OCI-M1 (cell line): Measurements from ENCODE around the gene TST.

Experiments used
- DNase-seq: peaks from one replicate; lab custom pipeline; 2025; lab: John Stamatoyannopoulos, UW

Gene TST

GRCh38 chr22:37032134-37032534 is 12.9 kb upstream of the TST start:
- DNase-seq = no peak

- no peak for DNase-seq
Measured at GRCh38 chr22:37030560-37031281, 11.5 kb upstream of the TST start.

DNA sequence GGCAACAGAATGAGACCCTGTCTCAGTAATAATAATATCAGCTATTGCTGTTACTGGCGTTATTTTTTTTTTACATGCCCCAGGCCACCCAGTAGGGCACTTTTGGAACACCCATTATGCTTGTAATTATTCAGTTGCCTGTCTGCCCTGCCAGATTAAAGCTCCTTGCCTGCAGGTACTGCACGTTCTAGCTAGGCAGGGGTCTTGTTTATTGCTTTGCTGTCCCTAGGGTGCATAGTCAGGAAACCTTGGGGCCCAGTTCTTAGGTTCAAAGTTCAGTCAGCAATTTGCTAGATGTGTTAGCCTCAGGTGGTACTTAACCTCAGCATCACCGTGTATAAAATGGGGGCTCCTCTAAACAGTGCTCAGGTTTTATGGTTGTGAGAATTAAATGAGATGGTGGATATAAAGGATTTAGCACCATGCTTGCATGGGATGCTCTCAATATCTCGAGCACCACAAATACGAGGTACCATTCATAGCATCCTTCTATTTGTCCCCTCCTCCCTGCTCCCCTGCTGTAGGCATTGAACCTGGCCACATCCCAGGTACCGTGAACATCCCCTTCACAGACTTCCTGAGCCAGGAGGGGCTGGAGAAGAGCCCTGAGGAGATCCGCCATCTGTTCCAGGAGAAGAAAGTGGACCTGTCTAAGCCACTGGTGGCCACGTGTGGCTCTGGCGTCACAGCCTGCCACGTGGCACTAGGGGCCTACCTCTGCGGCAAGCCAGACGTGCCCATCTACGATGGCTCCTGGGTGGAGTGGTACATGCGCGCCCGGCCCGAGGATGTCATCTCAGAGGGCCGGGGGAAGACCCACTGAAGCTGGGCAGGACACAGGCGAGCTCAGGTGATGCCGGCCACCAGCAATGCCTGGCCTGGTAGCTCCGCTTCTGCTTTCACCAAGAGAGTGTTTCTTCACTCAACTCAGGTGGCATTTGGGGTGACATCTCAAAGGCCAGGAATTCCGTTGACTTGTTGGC is 9.7 kb upstream of the TST start:
- DNase-seq = no peak

- no peak for DNase-seq
Measured at GRCh38 chr22:37027556-37027955, 8.3 kb upstream of the TST start.

- DNase-seq = no peak
Measured at GRCh38 chr22:37026325-37026724, 7.1 kb upstream of the TST start.

GRCh38 chr22:37025500-37026070 is 6.3 kb upstream of the TST start:
- no peak for DNase-seq

GRCh38 chr22:37024339-37025157 is 5.3 kb upstream of the TST start:
- DNase-seq = no peak

DNA sequence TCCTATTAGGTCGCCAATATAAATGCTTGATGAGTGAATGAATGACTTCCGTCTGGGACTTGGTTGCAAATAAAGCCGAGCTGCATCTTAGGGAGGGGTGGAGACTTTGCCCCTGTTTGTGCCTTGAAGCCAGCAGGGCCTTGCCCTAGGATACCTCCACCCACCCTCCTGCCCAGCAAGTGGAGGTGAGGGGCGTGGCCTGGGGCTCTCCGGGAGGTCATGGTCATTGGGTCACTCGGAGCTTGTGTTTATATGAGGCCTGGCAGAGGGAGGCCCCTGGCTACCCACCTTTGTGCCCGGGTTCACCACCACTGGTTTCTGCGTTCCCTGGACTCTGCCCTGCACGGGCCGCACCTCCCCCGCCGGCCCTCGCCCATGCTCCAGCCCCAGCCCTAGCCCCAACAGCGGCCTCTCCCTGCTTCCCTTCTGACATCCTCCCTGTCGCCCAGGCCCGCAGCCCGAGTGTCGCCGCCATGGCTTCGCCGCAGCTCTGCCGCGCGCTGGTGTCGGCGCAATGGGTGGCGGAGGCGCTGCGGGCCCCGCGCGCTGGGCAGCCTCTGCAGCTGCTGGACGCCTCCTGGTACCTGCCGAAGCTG is 4.6 kb upstream of the TST start:
- no peak for DNase-seq

- DNase-seq = no peak
Measured at GRCh38 chr22:37022483-37023337, 3.5 kb upstream of the TST start.

- DNase-seq = peak; percentile 58
Measured at GRCh38 chr22:37021710-37022482, 2.6 kb upstream of the TST start.

GRCh38 chr22:37021041-37021440 is 1.8 kb upstream of the TST start:
- DNase-seq = no peak

DNA sequence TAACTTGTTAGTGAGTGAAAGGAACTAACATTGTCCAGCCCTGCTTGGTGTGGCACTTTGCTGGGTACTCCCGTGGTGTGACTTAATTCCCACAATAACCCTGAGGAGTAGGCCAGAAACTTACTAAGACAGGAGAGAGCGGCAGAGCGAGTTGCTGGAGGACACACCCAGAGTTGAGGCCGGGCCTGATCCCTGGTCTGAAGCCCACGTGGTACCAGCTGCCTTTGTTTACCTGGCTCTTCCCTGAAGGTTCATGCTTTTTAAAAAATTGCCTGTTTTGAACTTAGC is 889 bp upstream of the TST start:
- peak; percentile 64 for DNase-seq

- peak; percentile 39 for DNase-seq
Measured at GRCh38 chr22:37018815-37019308, 385 bp downstream of the TST start.

- DNase-seq = no peak
Measured at GRCh38 chr22:37018086-37018814, 997 bp downstream of the TST start.

- DNase-seq = no peak
Measured at GRCh38 chr22:37017356-37017755, 1.9 kb downstream of the TST start.

DNA sequence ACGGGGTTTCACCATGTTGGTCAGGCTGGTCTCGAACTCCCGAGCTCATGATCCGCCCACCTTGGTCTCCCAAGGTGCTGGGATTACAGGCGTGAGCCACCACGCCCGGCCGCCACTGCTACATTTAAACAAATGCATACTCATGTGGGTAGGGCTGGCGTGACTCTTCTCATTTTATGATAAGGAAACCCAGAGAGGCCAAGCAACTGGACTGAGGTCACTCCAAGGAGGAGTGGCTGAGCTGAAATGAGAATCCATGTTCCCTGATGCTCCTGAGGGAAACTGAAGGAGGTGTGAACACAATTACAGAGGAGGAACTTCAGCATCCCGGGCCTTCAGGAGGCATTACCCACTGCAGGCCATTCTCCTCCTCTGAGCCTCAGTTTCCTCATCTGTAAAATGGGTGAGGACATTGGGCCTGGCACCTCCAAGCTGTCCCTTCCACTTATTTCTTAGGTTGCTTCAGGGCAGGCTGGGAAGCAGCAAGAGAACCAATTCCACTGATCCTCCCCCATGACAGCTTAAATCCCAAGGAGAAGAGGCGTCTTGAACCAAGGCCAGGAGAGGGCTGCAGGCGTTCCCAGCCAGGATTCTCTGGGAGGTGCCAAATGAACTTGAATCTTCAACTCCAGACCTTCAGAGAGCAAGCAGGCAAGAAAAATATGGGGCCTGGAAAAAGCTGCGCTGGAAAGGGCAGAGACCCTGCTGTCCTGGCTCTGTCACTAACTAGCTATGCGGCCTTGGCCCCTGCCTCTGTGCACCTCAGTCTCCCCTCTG is 2.9 kb downstream of the TST start:
- DNase-seq = no peak

DNA sequence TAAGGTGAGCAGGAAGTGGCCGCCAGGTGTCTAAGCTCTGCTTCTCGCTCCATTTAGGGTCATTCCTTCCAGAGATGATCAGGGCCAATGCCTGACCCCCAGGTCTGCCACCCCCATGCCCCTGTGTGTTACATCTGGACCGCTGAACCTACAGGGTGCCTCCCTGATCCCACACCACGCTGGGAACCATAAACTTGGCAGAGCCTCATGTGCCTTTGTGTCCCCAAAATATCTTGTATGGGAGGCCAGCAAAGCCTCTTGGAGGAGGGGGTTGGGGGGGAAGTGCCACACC is 3.7 kb downstream of the TST start:
- DNase-seq = no peak

DNA sequence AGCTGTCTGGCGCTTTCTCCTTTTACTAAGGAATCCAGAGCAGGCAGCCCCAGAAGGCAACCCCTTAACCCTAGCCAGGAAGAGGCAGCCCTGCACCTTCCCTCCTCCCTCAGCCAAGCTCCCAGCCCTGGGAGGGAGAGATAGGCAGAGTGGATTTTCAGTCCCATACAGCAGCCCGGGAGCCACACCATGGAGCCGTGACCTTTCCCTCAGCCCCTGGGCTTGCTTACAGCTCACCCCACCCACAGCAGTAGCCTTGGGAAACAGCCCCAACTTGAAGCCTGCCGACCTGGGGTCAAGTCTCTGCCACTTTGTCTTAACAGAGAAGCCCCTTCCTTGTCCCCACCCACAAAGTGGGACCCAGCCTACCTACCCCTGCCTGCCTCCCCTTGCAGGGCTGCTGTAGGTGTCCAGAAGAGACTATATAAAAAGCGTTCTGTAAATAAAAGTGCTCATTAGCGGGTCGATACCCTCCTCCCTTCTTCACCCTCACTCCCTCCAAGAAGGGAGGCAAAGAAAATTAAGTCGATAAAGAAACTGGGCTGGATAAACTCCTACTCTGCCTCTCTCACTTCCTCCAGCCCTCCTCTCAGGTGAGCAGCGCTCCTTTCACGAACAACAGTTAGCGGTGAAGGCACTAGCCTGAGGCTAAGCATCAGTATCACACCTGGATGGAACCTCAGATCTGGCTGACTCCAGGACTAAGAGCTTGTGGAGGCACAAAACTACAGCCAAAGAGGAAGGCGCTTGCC is 4.2 kb downstream of the TST start:
- no peak for DNase-seq
